GM06990 (cell line): ENCODE measurements around the gene TTLL5.
A peak's percentile ranks its signal among the peaks of the same experiment; 100 is the strongest.

Experiments
- DNase-seq: peaks from one replicate; pipeline ENCODE4 v3.0.0-alpha.2; 2011; ENCODE audit not compliant: insufficient read length; ENCODE audit errors: extremely low read depth
- H3K27me3 ChIP-seq: replicated peaks from 2 replicates; pipeline ENCODE4 v1.6.0; 2011; ENCODE audit warnings: low read length; ENCODE audit not compliant: control insufficient read depth, insufficient read depth
- H3K36me3 ChIP-seq: 2 replicates; pipeline ENCODE4 v1.5.1; 2011; ENCODE audit warnings: low read length; ENCODE audit not compliant: control insufficient read depth, insufficient read depth
- H3K4me3 ChIP-seq: replicated peaks from 2 replicates; pipeline ENCODE4 v1.5.1; 2011; ENCODE audit warnings: low read depth, mild to moderate bottlenecking, control low read depth, low read length
- TF ChIP-seq, protein P1 (sequence below): IDR thresholded peaks from 2 replicates; pipeline ENCODE4 v1.5.1; 2011; ENCODE audit warnings: low read length, control low read depth, mild to moderate bottlenecking, inconsistent platforms; ENCODE audit not compliant: insufficient read depth, poor library complexity, severe bottlenecking

Gene TTLL5

DNA sequence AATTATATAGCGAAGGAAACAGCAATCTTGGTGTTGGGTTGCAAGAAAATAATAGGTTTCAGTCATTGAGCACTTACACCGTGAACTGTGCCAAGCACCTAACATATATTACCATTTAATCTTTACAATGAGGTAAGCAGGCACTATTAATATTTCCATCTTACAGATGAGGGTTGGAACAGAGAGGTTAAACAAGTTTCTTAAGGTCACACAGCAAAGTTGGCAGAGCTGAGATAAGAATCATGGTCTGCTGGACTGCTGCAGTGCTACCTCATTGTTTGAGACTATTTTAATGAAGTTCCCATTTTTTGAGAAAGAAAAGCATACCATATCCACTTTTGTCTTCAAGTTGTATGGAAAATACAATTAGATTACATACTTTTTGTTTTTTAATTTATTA lies 2.1 kb upstream of the TTLL5 start:
- TF ChIP-seq, protein P1, sequence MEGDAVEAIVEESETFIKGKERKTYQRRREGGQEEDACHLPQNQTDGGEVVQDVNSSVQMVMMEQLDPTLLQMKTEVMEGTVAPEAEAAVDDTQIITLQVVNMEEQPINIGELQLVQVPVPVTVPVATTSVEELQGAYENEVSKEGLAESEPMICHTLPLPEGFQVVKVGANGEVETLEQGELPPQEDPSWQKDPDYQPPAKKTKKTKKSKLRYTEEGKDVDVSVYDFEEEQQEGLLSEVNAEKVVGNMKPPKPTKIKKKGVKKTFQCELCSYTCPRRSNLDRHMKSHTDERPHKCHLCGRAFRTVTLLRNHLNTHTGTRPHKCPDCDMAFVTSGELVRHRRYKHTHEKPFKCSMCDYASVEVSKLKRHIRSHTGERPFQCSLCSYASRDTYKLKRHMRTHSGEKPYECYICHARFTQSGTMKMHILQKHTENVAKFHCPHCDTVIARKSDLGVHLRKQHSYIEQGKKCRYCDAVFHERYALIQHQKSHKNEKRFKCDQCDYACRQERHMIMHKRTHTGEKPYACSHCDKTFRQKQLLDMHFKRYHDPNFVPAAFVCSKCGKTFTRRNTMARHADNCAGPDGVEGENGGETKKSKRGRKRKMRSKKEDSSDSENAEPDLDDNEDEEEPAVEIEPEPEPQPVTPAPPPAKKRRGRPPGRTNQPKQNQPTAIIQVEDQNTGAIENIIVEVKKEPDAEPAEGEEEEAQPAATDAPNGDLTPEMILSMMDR = no peak
- Histone ChIP-seq H3K36me3 (peaks cover 6% of the 10 kb centered on the region; the same call in 1 of the 2 replicates), H3K4me3 (no peak overlapping the region)

GRCh38 chr14:75660238-75660629 lies 812 bp upstream of the TTLL5 start:
- no peak for DNase-seq
- peak overlapping the region; percentile 94 for H3K4me3 ChIP-seq
- no peaks in the 10 kb centered on the region for H3K27me3 ChIP-seq
- TF ChIP-seq, protein P1 = no peak
- peaks cover 6% of the 10 kb centered on the region; the same call in 1 of the 2 replicates for H3K36me3 ChIP-seq

More for the DNA sequence above, 2.1 kb upstream of the TTLL5 start:
- no peak for DNase-seq
- H3K27me3 ChIP-seq = no peaks in the 10 kb centered on the region

- no peak for DNase-seq
- Histone ChIP-seq H3K27me3 (no peaks in the 10 kb centered on the region), H3K36me3 (peaks cover 6% of the 10 kb centered on the region; the same call in 1 of the 2 replicates), H3K4me3 (peak overlapping the region; percentile 94)
- TF ChIP-seq, protein P1 = no peak
Observed at GRCh38 chr14:75661499-75661814, 411 bp downstream of the TTLL5 start.

- Histone ChIP-seq H3K36me3 (no peaks in the 10 kb centered on the region), H3K4me3 (no peak overlapping the region), H3K27me3 (no peaks in the 10 kb centered on the region)
- TF ChIP-seq, protein P1 = no peak
- no peak for DNase-seq
Observed at GRCh38 chr14:75662966-75663365, 1.9 kb downstream of the TTLL5 start.

DNA sequence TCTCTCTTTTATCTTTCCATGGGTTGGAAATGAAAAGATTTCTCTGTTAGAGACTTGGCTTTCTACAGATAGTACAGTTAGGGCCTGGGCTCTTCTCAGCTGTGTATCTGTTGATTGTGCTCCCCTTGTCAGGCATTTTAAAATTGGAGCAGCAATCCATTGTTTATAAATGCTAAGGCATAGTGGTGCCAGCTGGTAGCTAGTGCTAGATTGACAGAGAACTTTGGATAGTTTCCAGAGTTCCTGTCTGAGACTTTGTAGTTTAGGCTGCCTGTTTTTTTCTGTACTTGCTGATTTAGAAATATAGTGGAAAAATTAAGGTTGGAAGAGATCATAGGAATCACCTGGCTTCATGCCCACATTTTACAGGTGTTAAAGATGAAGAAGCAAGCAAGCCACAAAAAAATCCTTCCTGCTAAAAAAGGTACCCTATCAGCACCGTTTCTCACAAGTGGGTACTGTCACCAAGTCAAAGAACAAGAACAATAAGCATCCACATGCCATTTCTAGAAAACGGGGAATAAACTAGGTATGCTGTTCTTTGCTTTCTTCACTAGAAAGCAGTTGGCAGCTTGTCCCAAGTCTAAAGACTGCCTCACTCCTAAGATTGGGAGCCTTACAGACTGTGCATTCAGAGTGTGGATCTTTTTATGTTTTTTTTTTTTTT lies 6.2 kb downstream of the TTLL5 start:
- H3K27me3 ChIP-seq = no peaks in the 10 kb centered on the region
- TF ChIP-seq, protein P1 = no peak
- peaks cover 1% of the 10 kb centered on the region for H3K36me3 ChIP-seq
- no peak overlapping the region for H3K4me3 ChIP-seq
- no peak for DNase-seq
